ENCODE results near the gene KRTAP5-3.

KRTAP5-3 gene

DNA sequence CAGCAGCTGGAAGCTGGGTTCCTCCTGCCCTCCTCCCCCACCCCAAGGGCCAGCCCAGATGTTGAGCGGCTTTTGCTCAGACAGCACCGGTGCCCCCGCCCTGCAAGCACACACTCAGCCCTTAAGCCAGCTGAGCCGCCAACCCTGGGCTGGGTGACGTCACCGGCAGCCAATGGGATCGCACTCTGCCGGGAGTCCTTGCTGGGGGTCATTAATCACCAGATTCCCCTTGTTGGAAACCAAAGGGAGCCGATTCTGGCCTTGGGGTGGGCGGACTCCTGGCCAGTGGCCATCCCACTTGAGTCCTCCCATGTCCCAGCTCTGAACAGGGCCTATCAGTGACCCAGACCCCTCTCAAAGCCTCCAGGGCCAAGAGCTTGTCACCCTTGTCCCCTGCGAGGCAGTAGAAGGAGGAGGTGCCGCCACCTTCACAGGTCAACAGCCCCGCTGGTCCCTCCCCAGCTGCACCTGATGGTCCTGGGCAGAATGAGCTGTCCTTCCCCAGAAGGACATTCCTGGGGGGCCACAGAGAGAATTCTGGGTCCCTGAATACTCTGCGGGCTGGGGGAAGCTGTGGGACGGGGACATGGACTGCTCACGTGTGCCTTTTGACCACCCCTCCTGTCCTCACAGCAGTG lies 43.6 kb downstream of the KRTAP5-3 start:
- Histone ChIP-seq H3K36me3 (ENCODE audit: insufficient read depth, low read length) (peaks cover 2% of the 10 kb centered on the region; the same call in 1 of the 2 replicates), H3K9me3 (ENCODE audit: control insufficient read depth, insufficient read depth, low read length) (no peaks in the 10 kb centered on the region), H3K9ac (ENCODE audit: low read depth, low read length) (no peak overlapping the region), H3K4me1 (ENCODE audit: insufficient read depth, low read length) (peaks cover 12% of the 10 kb centered on the region; the same call in 1 of the 2 replicates)

DNA sequence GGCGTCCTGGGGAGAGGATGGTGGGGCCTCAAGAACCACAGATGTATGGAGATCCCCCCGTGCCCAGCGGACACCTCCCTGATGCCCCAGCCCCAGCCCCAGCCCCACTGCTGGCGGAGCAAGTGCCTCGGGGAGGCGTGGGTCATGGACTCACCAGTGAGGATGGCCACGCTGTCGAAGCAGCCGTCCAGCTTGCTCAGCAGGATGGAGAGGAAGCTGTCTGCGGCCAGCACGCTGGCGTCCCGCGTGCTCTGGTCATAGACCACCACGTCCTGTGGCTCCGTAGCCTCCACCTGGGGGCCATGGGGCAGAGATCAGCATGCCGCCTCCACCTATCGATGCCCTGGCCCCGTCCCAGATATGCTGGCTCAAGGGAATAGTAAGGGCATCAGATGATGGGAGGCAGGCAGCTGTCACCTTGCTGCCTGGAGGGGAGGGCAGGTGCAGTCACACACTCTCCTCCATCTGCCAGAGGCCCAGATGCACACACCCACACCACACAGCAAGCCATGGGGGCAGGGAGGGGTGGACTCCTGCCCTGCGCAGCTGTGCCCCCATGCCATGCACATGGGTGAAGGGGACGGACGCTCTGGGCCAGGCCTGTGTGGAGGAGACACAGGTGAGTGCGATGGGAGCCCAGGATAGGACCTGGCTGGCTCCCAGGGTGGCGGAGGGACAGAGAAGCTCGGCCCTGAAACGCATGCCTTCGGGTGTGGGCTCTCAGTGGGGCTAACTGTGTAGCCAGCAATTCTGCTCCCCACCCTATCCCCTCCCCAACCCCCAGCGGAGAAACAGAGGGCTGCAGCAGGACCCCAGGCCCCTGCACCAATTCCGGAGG lies 44.3 kb downstream of the KRTAP5-3 start:
- Histone ChIP-seq H3K9me3 (ENCODE audit: control insufficient read depth, insufficient read depth, low read length) (no peaks in the 10 kb centered on the region), H3K36me3 (ENCODE audit: insufficient read depth, low read length) (peaks cover 2% of the 10 kb centered on the region; the same call in 1 of the 2 replicates), H3K9ac (ENCODE audit: low read depth, low read length) (no peak overlapping the region), H3K4me1 (ENCODE audit: insufficient read depth, low read length) (peaks cover 12% of the 10 kb centered on the region; the same call in 1 of the 2 replicates)

GRCh38 chr11:1563149-1563638 lies 45.1 kb downstream of the KRTAP5-3 start:
- Histone ChIP-seq H3K9ac (ENCODE audit: low read depth, low read length) (no peak overlapping the region), H3K4me1 (ENCODE audit: insufficient read depth, low read length) (peaks cover 12% of the 10 kb centered on the region; the same call in 1 of the 2 replicates), H3K36me3 (ENCODE audit: insufficient read depth, low read length) (peaks cover 2% of the 10 kb centered on the region; the same call in 1 of the 2 replicates), H3K9me3 (ENCODE audit: control insufficient read depth, insufficient read depth, low read length) (no peaks in the 10 kb centered on the region)

DNA sequence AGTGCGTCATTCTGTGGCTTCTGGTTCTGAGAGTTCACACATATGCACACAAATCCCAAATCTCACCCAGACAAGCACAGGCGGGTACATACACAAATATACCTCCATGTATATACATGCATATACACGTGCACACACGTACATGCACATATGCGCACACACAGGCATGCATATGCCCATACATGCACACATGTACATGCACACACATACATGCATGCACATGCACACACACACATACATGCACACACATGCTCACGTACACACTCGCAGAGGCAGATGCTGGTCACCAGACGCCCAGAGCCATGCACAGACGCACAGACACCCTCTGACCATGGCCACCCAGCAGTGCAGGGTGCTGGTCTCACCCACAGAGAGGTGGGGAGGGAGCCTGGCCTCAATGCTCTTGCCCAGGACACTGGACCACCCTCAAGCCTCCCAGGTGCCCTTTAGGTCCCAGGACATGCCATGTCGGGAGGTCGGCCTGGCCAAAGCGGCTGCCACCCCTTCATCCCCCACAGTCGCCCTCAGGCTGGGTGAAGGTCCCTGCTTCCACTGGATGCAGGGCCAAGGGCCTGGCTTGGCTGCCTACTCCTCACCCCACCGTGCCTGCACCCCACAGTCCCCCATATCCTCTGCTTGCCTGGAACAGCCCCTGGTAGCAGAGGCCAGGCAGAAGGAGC lies 45.7 kb downstream of the KRTAP5-3 start:
- H3K4me1 ChIP-seq (ENCODE audit: insufficient read depth, low read length), result peaks cover 15% of the 10 kb centered on the region; the same call in 1 of the 2 replicates
- H3K36me3 ChIP-seq (ENCODE audit: insufficient read depth, low read length), result peaks cover 2% of the 10 kb centered on the region; the same call in 1 of the 2 replicates
- H3K9me3 ChIP-seq (ENCODE audit: control insufficient read depth, insufficient read depth, low read length), result no peaks in the 10 kb centered on the region
- H3K9ac ChIP-seq (ENCODE audit: low read depth, low read length), result no peak overlapping the region

GRCh38 chr11:1561955-1562354 lies 46.3 kb downstream of the KRTAP5-3 start:
- no peak overlapping the region for H3K9ac ChIP-seq (ENCODE audit: low read depth, low read length)
- peaks cover 17% of the 10 kb centered on the region; the same call in 1 of the 2 replicates for H3K4me1 ChIP-seq (ENCODE audit: insufficient read depth, low read length)
- H3K9me3 ChIP-seq (ENCODE audit: control insufficient read depth, insufficient read depth, low read length), result no peaks in the 10 kb centered on the region
- H3K36me3 ChIP-seq (ENCODE audit: insufficient read depth, low read length), result peaks cover 2% of the 10 kb centered on the region; the same call in 1 of the 2 replicates

- Histone ChIP-seq H3K4me1 (ENCODE audit: insufficient read depth, low read length) (peaks cover 17% of the 10 kb centered on the region; the same call in 1 of the 2 replicates), H3K36me3 (ENCODE audit: insufficient read depth, low read length) (peaks cover 2% of the 10 kb centered on the region; the same call in 1 of the 2 replicates), H3K9me3 (ENCODE audit: control insufficient read depth, insufficient read depth, low read length) (no peaks in the 10 kb centered on the region), H3K9ac (ENCODE audit: low read depth, low read length) (no peak overlapping the region)
Observed at GRCh38 chr11:1561266-1561665, 47.0 kb downstream of the KRTAP5-3 start.

DNA sequence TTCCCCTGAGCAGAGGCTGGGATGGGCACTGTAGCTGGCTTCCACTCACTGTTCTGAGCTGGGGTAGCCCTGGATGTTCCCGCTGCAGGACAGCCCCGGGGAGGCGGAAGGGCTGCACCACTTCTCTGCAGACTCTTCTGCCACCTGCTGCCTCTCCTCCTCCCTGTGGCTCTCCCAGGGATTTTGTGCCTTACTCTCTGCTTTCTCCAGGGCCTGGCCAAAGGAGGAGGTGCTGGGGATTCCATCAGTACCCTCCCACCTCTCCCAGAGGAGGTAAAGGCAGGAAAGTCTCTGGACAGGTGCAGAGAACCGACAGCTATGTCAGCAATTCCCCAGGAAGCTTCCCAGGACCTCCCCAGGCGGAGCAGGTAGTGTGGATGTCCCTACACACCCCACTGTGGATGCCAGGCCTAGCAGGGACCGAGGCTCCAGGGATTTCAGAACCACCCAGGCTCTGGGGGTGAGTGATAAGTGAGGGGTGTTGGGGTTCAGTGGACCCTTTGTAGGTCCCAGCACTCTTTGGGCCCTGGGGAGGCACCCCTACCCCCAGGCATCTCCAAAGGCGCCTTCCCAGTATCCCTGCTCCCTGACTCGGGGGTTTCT lies 47.5 kb downstream of the KRTAP5-3 start:
- Histone ChIP-seq H3K4me1 (ENCODE audit: insufficient read depth, low read length) (peaks cover 17% of the 10 kb centered on the region; the same call in 1 of the 2 replicates), H3K9ac (ENCODE audit: low read depth, low read length) (no peak overlapping the region), H3K36me3 (ENCODE audit: insufficient read depth, low read length) (peaks cover 2% of the 10 kb centered on the region; the same call in 1 of the 2 replicates), H3K9me3 (ENCODE audit: control insufficient read depth, insufficient read depth, low read length) (no peaks in the 10 kb centered on the region)

DNA sequence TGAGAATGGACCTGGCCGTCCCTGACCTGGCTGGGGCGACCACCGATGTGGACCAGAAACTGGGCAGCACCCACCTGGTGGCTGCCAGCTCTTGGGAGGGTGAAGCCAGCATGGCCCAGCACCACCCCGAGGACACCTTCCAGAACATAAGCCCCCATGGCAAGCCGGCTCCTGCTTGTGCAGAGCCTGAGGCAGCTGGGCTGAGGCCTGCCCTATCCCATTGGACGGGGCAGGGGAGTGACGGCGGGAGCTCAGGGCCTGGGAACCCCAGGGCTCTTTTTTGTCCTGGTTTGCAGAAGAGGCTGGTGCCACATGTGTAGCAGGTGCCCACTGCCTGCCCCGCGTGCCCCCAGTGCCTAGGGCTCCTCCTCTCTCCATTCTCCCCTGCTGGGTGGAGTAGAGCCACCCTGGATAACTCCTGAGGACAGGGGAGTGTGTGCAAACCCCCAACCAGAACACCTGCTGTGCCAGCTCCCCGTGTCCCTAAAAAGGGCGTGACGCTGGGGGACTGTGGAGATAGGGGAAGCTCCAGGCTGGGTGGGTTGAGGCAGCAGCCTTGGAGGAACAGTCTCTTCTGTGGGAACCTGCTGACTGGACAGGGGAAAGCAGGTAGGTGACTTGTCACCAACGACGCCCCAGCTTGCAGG lies 48.1 kb downstream of the KRTAP5-3 start:
- H3K36me3 ChIP-seq (ENCODE audit: insufficient read depth, low read length), result peaks cover 2% of the 10 kb centered on the region; the same call in 1 of the 2 replicates
- peaks cover 19% of the 10 kb centered on the region; the same call in 1 of the 2 replicates for H3K4me1 ChIP-seq (ENCODE audit: insufficient read depth, low read length)
- H3K9ac ChIP-seq (ENCODE audit: low read depth, low read length), result no peak overlapping the region
- H3K9me3 ChIP-seq (ENCODE audit: control insufficient read depth, insufficient read depth, low read length), result no peaks in the 10 kb centered on the region

GRCh38 chr11:1559111-1559951 lies 48.9 kb downstream of the KRTAP5-3 start:
- peaks cover 19% of the 10 kb centered on the region; the same call in 1 of the 2 replicates for H3K4me1 ChIP-seq (ENCODE audit: insufficient read depth, low read length)

DNA sequence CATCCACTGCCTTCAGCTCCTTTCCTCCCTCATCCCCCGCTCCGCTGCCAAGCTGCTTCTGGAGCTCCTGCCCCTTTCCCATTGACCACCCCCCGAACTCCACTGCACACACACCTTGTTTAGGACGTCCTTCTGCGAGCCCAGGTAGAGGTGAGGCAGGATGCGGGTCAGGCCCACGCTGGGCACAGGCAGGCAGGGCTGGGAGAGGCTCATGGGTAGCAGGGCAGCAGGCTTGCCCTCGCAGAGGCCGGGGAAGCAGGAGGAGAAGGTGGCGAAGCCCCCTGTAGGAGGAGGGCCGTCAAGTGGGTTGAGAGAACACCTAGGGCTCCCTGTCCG lies 49.5 kb downstream of the KRTAP5-3 start:
- no peak overlapping the region for H3K9ac ChIP-seq (ENCODE audit: low read depth, low read length)
- no peaks in the 10 kb centered on the region for H3K9me3 ChIP-seq (ENCODE audit: control insufficient read depth, insufficient read depth, low read length)
- peaks cover 15% of the 10 kb centered on the region; the same call in 1 of the 2 replicates for H3K4me1 ChIP-seq (ENCODE audit: insufficient read depth, low read length)
- H3K36me3 ChIP-seq (ENCODE audit: insufficient read depth, low read length), result peaks cover 2% of the 10 kb centered on the region; the same call in 1 of the 2 replicates

More at GRCh38 chr11:1559111-1559951, 48.9 kb downstream of the KRTAP5-3 start:
- no peak overlapping the region for H3K9ac ChIP-seq (ENCODE audit: low read depth, low read length)
- H3K36me3 ChIP-seq (ENCODE audit: insufficient read depth, low read length), result peaks cover 2% of the 10 kb centered on the region; the same call in 1 of the 2 replicates
- H3K9me3 ChIP-seq (ENCODE audit: control insufficient read depth, insufficient read depth, low read length), result no peaks in the 10 kb centered on the region

- Histone ChIP-seq H3K9me3 (ENCODE audit: control insufficient read depth, insufficient read depth, low read length) (no peaks in the 10 kb centered on the region), H3K4me1 (ENCODE audit: insufficient read depth, low read length) (peaks cover 17% of the 10 kb centered on the region; the same call in 1 of the 2 replicates), H3K9ac (ENCODE audit: low read depth, low read length) (no peak overlapping the region), H3K36me3 (ENCODE audit: insufficient read depth, low read length) (peaks cover 2% of the 10 kb centered on the region; the same call in 1 of the 2 replicates)
Observed at GRCh38 chr11:1557904-1558774, 50.1 kb downstream of the KRTAP5-3 start.
